ENCODE results near the gene TRPC6.
"Not testable (repeated sequence)": the region's sequence is repeated elsewhere in the genome, so short reads cannot be mapped to it uniquely, and the experiment has no call there.

Gene TRPC6

DNA sequence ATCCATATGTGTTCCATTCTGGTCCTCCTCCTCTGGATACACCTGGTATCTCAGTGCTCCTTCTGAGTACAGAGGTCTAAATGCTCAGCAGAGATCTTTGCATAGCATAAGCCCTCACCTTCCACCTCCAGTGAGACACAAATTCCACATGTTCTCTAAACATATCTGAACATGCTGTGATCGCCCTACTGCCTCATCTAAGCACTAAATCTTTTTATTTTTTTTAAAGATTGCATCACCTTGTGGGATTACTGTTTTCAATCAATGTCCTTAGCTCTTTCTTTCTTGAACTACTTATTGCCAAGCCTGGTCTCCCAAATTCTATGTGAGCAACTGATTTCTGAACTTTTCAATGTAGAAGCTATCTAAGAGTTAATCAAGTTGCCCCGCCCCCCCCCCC is 113.4 kb downstream of the TRPC6 start:
- no peak for DNase-seq (ENCODE audit: low read depth in 1 of 2, low spot score in 1 of 2)
- H3K4me3 ChIP-seq (replicated peaks; ENCODE audit: insufficient read depth, low read length) = no peak overlapping the region
- no peak for TF ChIP-seq GABPA (IDR thresholded peaks at IDR 0.05; ENCODE audit: low read depth)
- TF ChIP-seq POLR2AphosphoS5 (IDR thresholded peaks at IDR 0.05; ENCODE audit: low read depth) = no peak
- TF ChIP-seq, protein P1, sequence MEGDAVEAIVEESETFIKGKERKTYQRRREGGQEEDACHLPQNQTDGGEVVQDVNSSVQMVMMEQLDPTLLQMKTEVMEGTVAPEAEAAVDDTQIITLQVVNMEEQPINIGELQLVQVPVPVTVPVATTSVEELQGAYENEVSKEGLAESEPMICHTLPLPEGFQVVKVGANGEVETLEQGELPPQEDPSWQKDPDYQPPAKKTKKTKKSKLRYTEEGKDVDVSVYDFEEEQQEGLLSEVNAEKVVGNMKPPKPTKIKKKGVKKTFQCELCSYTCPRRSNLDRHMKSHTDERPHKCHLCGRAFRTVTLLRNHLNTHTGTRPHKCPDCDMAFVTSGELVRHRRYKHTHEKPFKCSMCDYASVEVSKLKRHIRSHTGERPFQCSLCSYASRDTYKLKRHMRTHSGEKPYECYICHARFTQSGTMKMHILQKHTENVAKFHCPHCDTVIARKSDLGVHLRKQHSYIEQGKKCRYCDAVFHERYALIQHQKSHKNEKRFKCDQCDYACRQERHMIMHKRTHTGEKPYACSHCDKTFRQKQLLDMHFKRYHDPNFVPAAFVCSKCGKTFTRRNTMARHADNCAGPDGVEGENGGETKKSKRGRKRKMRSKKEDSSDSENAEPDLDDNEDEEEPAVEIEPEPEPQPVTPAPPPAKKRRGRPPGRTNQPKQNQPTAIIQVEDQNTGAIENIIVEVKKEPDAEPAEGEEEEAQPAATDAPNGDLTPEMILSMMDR (IDR thresholded peaks at IDR 0.05; ENCODE audit: insufficient read depth, low read length) = no peak
- TF ChIP-seq SPI1 (IDR thresholded peaks at IDR 0.05; ENCODE audit: borderline replicate concordance, low read depth) = no peak
- H3K27ac ChIP-seq (replicated peaks) = no peak overlapping the region
- no peaks in the 10 kb centered on the region for H3K27me3 ChIP-seq (ENCODE audit: insufficient read depth, poor library complexity, severe bottlenecking)

DNA sequence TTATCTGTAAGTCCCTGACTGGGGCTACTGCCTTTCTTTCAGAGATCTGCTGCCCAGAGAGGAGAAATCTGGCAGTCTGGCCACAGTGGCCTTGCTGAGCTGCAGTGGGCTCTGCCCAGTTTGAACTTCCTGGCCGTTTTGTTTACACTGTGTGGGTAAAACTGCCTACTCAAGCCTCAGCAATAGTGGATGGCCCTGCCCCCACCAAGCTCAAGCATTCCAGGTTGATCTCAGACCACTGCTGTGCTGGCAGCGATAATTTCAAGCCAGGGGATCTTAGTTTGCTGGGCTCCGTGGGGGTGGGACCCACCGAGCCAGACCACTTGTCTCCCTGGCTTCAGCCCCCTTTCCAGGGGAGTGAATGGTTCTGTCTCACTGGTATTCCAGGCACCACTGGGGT is 117.5 kb downstream of the TRPC6 start:
- no peak for DNase-seq (ENCODE audit: low read depth in 1 of 2, low spot score in 1 of 2)
- no peaks in the 10 kb centered on the region for H3K27me3 ChIP-seq (ENCODE audit: insufficient read depth, poor library complexity, severe bottlenecking)
- H3K4me3 ChIP-seq (replicated peaks; ENCODE audit: insufficient read depth, low read length) = no peak overlapping the region
- TF ChIP-seq SPI1 (IDR thresholded peaks at IDR 0.05; ENCODE audit: borderline replicate concordance, low read depth) = no peak
- no peak for TF ChIP-seq GABPA (IDR thresholded peaks at IDR 0.05; ENCODE audit: low read depth)
- TF ChIP-seq POLR2AphosphoS5 (IDR thresholded peaks at IDR 0.05; ENCODE audit: low read depth) = no peak
- TF ChIP-seq, protein P1 (IDR thresholded peaks at IDR 0.05; ENCODE audit: insufficient read depth, low read length) = no peak
- TF ChIP-seq, protein P2, sequence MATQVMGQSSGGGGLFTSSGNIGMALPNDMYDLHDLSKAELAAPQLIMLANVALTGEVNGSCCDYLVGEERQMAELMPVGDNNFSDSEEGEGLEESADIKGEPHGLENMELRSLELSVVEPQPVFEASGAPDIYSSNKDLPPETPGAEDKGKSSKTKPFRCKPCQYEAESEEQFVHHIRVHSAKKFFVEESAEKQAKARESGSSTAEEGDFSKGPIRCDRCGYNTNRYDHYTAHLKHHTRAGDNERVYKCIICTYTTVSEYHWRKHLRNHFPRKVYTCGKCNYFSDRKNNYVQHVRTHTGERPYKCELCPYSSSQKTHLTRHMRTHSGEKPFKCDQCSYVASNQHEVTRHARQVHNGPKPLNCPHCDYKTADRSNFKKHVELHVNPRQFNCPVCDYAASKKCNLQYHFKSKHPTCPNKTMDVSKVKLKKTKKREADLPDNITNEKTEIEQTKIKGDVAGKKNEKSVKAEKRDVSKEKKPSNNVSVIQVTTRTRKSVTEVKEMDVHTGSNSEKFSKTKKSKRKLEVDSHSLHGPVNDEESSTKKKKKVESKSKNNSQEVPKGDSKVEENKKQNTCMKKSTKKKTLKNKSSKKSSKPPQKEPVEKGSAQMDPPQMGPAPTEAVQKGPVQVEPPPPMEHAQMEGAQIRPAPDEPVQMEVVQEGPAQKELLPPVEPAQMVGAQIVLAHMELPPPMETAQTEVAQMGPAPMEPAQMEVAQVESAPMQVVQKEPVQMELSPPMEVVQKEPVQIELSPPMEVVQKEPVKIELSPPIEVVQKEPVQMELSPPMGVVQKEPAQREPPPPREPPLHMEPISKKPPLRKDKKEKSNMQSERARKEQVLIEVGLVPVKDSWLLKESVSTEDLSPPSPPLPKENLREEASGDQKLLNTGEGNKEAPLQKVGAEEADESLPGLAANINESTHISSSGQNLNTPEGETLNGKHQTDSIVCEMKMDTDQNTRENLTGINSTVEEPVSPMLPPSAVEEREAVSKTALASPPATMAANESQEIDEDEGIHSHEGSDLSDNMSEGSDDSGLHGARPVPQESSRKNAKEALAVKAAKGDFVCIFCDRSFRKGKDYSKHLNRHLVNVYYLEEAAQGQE (IDR thresholded peaks at IDR 0.05; ENCODE audit: insufficient replicate concordance, low read depth) = no peak
- no peak overlapping the region for H3K27ac ChIP-seq (replicated peaks)

DNA sequence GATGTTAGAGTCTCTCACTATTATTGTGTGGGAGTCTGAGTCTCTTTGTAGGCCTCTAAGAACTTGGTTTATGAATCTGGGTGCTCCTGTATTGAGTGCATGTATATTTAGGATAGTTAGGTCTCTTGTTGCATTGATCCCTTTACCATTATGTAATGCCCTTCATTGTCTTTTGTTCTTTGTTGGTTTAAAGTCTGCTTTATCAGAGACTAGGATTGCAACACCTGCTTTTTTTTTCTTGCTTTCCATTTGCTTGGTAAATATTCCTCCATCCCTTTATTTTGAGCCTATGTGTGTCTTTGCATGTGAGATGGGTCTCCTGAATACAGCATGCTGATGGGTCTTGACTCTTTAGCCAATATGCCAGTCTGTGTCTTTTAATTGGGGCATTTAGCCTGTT is 119.4 kb downstream of the TRPC6 start:
- not testable (repeated sequence) for H3K27ac ChIP-seq (replicated peaks); H3K27me3 ChIP-seq (ENCODE audit: insufficient read depth, poor library complexity, severe bottlenecking); H3K4me3 ChIP-seq (replicated peaks; ENCODE audit: insufficient read depth, low read length); DNase-seq (ENCODE audit: low read depth in 1 of 2, low spot score in 1 of 2)

DNA sequence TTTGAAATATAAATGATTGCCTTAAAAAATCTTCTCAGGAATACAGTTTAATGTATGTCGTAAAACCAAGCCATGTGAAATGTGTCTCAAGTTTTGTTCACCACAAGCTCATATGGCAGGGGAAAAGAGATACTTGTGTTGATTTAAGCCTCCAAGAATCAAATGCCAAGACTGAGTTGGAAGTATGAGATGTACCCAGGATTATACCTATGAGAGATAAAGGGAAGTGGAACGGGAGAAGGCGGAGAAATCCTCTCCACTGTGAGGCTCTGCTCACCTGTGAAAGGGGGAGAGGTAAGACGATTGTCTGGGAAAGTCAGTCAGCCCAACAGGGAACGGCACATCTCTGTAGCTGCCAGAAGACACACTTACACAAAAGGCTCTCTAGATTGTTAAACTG is 124.8 kb downstream of the TRPC6 start:
- H3K4me3 ChIP-seq (replicated peaks; ENCODE audit: insufficient read depth, low read length) = no peak overlapping the region
- H3K27ac ChIP-seq (replicated peaks) = no peak overlapping the region
- no peaks in the 10 kb centered on the region for H3K27me3 ChIP-seq (ENCODE audit: insufficient read depth, poor library complexity, severe bottlenecking)
- TF ChIP-seq SPI1 (IDR thresholded peaks at IDR 0.05; ENCODE audit: borderline replicate concordance, low read depth) (no peak), GABPA (IDR thresholded peaks at IDR 0.05; ENCODE audit: low read depth) (no peak), POLR2AphosphoS5 (IDR thresholded peaks at IDR 0.05; ENCODE audit: low read depth) (no peak)
- TF ChIP-seq, protein P1 (IDR thresholded peaks at IDR 0.05; ENCODE audit: insufficient read depth, low read length) = no peak
- TF ChIP-seq, protein P2 (IDR thresholded peaks at IDR 0.05; ENCODE audit: insufficient replicate concordance, low read depth) = no peak
- no peak for DNase-seq (ENCODE audit: low read depth in 1 of 2, low spot score in 1 of 2)

Measured in HL-60 (cell line).